HG03575 (cell line): ENCODE results near the gene EVI5.
"Not testable (repeated sequence)": the region's sequence is repeated elsewhere in the genome, so short reads cannot be mapped to it uniquely, and the experiment has no call there.

Experiments used
- ATAC-seq: cut with Tn5 transposase; IDR thresholded peaks from one replicate; pipeline ENCODE4 v1.9.1; 2021; ENCODE audit not compliant: unreplicated experiment, insufficient number of reproducible peaks, low FRiP score; ENCODE audit errors: extremely low read depth

Gene EVI5

DNA sequence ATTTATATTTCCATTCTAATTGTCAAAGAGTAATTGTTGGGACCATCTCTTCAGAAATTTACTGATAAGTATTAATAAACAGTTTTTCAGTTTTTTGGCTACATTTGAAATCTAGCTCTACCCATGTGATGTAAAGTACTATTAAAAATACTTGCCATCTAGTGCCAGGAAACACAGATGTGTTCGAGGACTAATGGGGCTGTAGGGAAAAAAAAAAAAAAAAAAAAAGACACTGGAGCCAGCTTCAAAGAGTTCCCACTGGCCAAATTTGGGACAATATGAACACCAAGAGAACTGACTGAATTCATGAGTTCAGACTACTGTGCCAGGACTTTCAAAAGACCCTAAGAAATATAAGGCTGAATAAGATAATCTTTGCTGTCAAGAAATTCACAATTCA, 233.0 kb downstream of the EVI5 start:
- ATAC-seq = no peak

DNA sequence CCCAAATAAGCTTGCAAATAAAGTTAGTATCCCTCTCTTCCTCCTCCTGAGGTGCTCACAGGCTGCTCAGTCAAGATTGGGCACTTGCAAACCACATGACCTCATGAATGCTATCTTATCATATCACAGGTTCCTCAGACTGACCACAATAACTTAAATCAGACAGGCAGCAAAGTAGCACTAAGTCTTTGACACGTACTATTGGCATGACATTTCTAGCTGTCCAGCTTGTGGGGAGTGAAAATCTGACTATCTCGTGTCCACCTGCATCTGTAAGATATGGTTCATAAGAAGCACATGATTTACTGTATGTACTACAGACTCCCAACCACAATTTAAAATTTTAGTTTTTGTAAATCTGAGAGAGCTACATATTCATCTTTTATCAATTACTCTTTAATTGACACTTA, 240.1 kb downstream of the EVI5 start:
- ATAC-seq = no peak

GRCh38 chr1:92543131-92544055, 241.5 kb downstream of the EVI5 start:
- ATAC-seq = no peak

GRCh38 chr1:92538413-92539061, 246.4 kb downstream of the EVI5 start:
- peak; percentile 52 for ATAC-seq

DNA sequence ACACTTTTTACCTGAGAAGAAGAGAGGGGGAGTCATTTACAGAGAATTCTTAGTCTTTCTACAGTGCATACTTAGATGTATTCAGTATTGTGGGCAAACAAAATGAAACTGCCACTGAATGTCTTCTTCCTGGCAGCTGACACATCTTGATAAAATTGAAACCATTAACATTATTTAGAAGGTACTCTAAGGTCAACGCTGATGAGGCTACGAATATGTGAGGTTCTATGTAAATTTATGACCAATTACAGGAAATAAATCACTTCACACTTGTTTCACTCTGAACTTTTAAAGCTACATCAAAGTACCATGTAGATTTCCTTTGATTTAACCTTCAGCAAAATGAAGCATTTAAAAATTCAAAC, 246.9 kb downstream of the EVI5 start:
- ATAC-seq = peak; percentile 37

- ATAC-seq = peak; percentile 49
Observed at GRCh38 chr1:92536980-92537884, 247.7 kb downstream of the EVI5 start.

GRCh38 chr1:92536211-92536979, 248.5 kb downstream of the EVI5 start:
- ATAC-seq = no peak

GRCh38 chr1:92532371-92532770, 252.5 kb downstream of the EVI5 start:
- ATAC-seq = not testable (repeated sequence)

- ATAC-seq = not testable (repeated sequence)
Observed at GRCh38 chr1:92531939-92532338, 253.0 kb downstream of the EVI5 start.

- ATAC-seq = no peak
Observed at GRCh38 chr1:92527670-92528069, 257.2 kb downstream of the EVI5 start.

GRCh38 chr1:92524944-92525590, 259.8 kb downstream of the EVI5 start:
- ATAC-seq = not testable (repeated sequence)

GRCh38 chr1:92519043-92519442, 265.9 kb downstream of the EVI5 start:
- ATAC-seq = no peak

GRCh38 chr1:92516574-92516973, 268.3 kb downstream of the EVI5 start:
- ATAC-seq = no peak

DNA sequence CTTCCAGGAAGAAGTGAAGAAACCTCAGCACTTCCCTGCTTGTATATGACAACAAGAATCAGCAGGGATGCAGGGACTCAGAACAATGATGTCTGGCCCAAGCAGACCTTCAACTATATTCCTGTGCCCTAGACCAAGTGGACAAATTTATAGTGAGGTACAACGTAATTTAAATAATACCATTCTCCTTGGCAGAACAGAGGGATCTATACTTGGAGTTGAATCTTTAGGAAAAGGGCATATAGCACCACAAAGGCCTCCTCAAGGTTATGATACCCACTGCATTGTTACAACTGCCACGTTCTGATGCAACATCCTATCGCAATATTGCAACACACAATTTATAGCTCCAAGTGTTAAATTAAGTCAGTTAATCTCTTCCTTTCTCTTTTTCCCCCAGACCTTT, 269.1 kb downstream of the EVI5 start:
- ATAC-seq = no peak

DNA sequence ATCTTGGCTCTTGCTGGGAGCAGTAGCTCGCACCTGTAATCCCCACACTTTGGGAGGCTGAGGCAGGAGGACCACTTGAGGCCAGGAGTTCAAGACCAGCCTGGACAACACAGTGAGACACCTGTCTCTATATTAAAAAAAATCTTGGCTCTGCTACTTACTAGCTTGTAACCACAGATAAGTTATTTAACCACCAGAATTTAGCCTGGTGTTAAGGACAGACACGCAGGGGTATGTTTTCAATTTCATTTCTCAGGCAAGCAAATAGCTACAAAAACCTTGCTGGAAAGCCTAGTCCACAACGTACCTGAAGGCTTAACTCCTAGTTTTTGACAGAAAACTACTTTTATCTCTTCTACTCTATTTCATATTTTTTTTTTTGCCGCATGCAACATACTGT, 273.4 kb downstream of the EVI5 start:
- ATAC-seq = no peak

DNA sequence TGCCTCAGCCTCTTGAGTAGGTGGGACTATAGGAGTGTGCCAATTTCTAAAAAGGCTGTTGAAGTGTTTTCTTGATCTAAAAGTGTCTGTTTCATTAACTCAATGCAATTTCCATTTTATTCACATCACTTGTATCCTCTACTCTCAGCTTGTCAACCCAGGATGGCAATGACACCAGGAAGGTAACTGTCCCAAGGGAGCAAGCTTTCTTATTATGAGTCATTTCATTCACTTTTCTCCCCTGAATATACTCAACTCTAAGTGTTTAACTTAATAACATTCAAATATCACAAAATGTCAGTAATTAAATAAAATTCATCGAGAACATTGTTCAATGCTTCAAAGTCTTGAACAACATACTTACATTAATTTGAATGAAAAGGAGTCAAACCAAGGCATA, 275.3 kb downstream of the EVI5 start:
- ATAC-seq = no peak

DNA sequence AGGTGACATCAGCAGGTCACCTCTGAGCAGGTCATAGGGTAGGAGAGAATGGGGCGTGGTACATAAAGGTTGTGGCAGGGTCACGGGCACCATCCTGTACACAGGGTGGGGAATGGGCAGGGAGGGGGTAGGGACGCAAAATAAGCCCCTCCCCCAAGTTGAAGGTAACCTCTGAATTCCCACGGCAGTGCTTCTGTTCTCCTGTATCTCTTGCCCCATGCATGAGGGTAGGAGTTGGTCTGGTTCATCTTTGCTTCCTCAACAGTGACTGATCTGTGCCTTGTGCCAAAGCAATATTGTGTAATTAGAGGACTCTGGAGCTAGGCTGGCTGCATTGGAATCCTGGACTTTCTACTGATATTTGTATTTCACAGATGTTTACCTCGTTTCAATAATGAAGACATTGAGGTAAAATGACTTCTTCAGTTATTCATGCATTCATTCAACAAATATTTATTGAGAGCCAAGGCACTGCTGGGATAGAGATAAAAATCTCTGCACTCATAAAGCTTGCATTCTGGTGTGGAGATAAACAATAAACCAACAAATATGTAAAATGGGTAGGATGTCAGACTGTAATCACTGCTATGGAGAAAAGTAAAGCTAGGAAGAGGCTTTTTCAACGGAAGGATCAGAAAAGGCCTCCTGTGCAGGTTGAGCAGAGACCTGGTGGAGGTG, 279.8 kb downstream of the EVI5 start:
- ATAC-seq = no peak
